Glomerular visceral epithelial cell (primary cell): ENCODE results near the gene CHST3.
"Not testable (repeated sequence)": the region's sequence is repeated elsewhere in the genome, so short reads cannot be mapped to it uniquely, and the experiment has no call there.

ENCODE experiments used
- DNase-seq: peaks from one replicate; pipeline ENCODE4 v3.0.0-alpha.2; 2016; ENCODE audit errors: extremely low spot score

The CHST3 gene

GRCh38 chr10:71972746-71973695, 8.8 kb downstream of the CHST3 start:
- DNase-seq, result no peak

- DNase-seq, result no peak
Observed at GRCh38 chr10:71973777-71974488, 9.7 kb downstream of the CHST3 start.

- DNase-seq, result peak; percentile 77
Observed at GRCh38 chr10:71974489-71975021, 10.4 kb downstream of the CHST3 start.

- DNase-seq, result peak; percentile 53
Observed at GRCh38 chr10:71975087-71975870, 11.1 kb downstream of the CHST3 start.

GRCh38 chr10:71975871-71976725, 11.9 kb downstream of the CHST3 start:
- DNase-seq, result peak; percentile 68

GRCh38 chr10:71977614-71977903, 13.4 kb downstream of the CHST3 start:
- DNase-seq, result not testable (repeated sequence)

- DNase-seq, result no peak
Observed at GRCh38 chr10:71978476-71978875, 14.3 kb downstream of the CHST3 start.

- DNase-seq, result no peak
Observed at GRCh38 chr10:71978988-71979691, 14.9 kb downstream of the CHST3 start.

GRCh38 chr10:71979692-71980062, 15.5 kb downstream of the CHST3 start:
- DNase-seq, result no peak

GRCh38 chr10:71980181-71981014, 16.2 kb downstream of the CHST3 start:
- DNase-seq, result no peak

- no peak for DNase-seq
Observed at GRCh38 chr10:71981015-71981875, 17.1 kb downstream of the CHST3 start.

- no peak for DNase-seq
Observed at GRCh38 chr10:71981876-71982230, 17.7 kb downstream of the CHST3 start.

- DNase-seq, result no peak
Observed at GRCh38 chr10:71982269-71983178, 18.3 kb downstream of the CHST3 start.

GRCh38 chr10:71984126-71984808, 20.1 kb downstream of the CHST3 start:
- DNase-seq, result no peak

GRCh38 chr10:71984809-71985388, 20.7 kb downstream of the CHST3 start:
- no peak for DNase-seq

- DNase-seq, result no peak
Observed at GRCh38 chr10:71985542-71986250, 21.5 kb downstream of the CHST3 start.
